Lung microvascular endothelial cell (primary cell): Measurements from ENCODE around the gene FRMD5. TPM values are rescaled to one million over a fixed set of nuclear protein-coding genes. Genes with fewer than 3 reads are reported as not detected.
"Not testable (repeated sequence)": the region's sequence is repeated elsewhere in the genome, so short reads cannot be mapped to it uniquely, and the experiment has no call there.

Experiments used
- DNase-seq, 2 donors: peaks; one replicate each; pipeline versions ENCODE4 v3.0.0 to v3.0.0-alpha.2; 2010; ENCODE audit warnings: low read depth in 2 of 2
- total RNA-seq: library from RNA; depleted of rRNA; stranded (reverse); fragments of >200 nt; gene quantifications from 2 replicates; pipeline ENCODE4 v1.2.1, GENCODE V29; 2014

Gene FRMD5
- total RNA-seq, 1 donor from 2014 or later: 0.99 TPM

- DNase-seq: no peak
Measured at GRCh38 chr15:43899928-43900327, 295.1 kb downstream of the FRMD5 start.

GRCh38 chr15:43898891-43899290 is 296.2 kb downstream of the FRMD5 start:
- no peak for DNase-seq

- DNase-seq: no peak
Measured at GRCh38 chr15:43896543-43896942, 298.5 kb downstream of the FRMD5 start.

- no peak for DNase-seq
Measured at GRCh38 chr15:43895586-43895985, 299.5 kb downstream of the FRMD5 start.

- no peak for DNase-seq
Measured at GRCh38 chr15:43893956-43894355, 301.1 kb downstream of the FRMD5 start.

- DNase-seq: no peak
Measured at GRCh38 chr15:43889042-43889441, 306.0 kb downstream of the FRMD5 start.

- DNase-seq: no peak
Measured at GRCh38 chr15:43887901-43888300, 307.2 kb downstream of the FRMD5 start.

GRCh38 chr15:43886558-43886957 is 308.5 kb downstream of the FRMD5 start:
- no peak for DNase-seq

GRCh38 chr15:43883571-43883970 is 311.5 kb downstream of the FRMD5 start:
- DNase-seq: no peak

GRCh38 chr15:43881944-43882343 is 313.1 kb downstream of the FRMD5 start:
- peak; percentile 7 to 20 for DNase-seq

- DNase-seq: no peak
Measured at GRCh38 chr15:43881245-43881644, 313.8 kb downstream of the FRMD5 start.

- no peak for DNase-seq
Measured at GRCh38 chr15:43880406-43881194, 314.5 kb downstream of the FRMD5 start.

GRCh38 chr15:43879386-43880355 is 315.4 kb downstream of the FRMD5 start:
- no peak for DNase-seq

GRCh38 chr15:43878446-43878845 is 316.6 kb downstream of the FRMD5 start:
- no peak for DNase-seq

GRCh38 chr15:43877371-43877770 is 317.7 kb downstream of the FRMD5 start:
- DNase-seq: no peak

GRCh38 chr15:43876872-43877271 is 318.2 kb downstream of the FRMD5 start:
- no peak for DNase-seq

- DNase-seq: no peak
Measured at GRCh38 chr15:43873651-43874050, 321.4 kb downstream of the FRMD5 start.

GRCh38 chr15:43872416-43873020 is 322.6 kb downstream of the FRMD5 start:
- DNase-seq: peak; percentile 77 to 81

- DNase-seq: no peak
Measured at GRCh38 chr15:43871835-43872234, 323.2 kb downstream of the FRMD5 start.

GRCh38 chr15:43868406-43868805 is 326.7 kb downstream of the FRMD5 start:
- no peak for DNase-seq

- no peak for DNase-seq
Measured at GRCh38 chr15:43867096-43867495, 328.0 kb downstream of the FRMD5 start.

- not testable (repeated sequence) for DNase-seq
Measured at GRCh38 chr15:43866636-43867035, 328.4 kb downstream of the FRMD5 start.
